CD4-positive, alpha-beta memory T cell (primary cell): Measurements from ENCODE around the gene TLCD4. TPM values are rescaled to one million over a fixed set of nuclear protein-coding genes. Genes with fewer than 3 reads are reported as not detected.

Source experiments
- CTCF ChIA-PET: fragments of 350-600 bp; sonication (Branson Sonifier 250); formaldehyde crosslinking; loops from one replicate; lab custom pipeline; 2021; ENCODE audit warnings: inconsistent platforms; ENCODE audit not compliant: partially characterized antibody; lab: Charles Lee
- POLR2A ChIA-PET: fragments of 350-600 bp; sonication (Branson Sonifier 250); formaldehyde crosslinking; loops from one replicate; lab custom pipeline; 2021; ENCODE audit not compliant: partially characterized antibody; lab: Charles Lee
- DNase-seq, 5 donors: peaks; one replicate each; pipeline versions ENCODE4 v3.0.0 to v3.0.0-alpha.2; 2020 to 2022; ENCODE audit warnings: mixed read lengths in 1 of 5
- H3K27ac ChIP-seq: one replicate; pipeline ENCODE4 v1.7.0; 2013; ENCODE audit warnings: low read depth, low read length
- H3K27me3 ChIP-seq: 2 replicates; pipeline ENCODE4 v1.7.0; 2013; ENCODE audit warnings: mild to moderate bottlenecking, low read length, moderate library complexity; ENCODE audit not compliant: insufficient read depth
- H3K36me3 ChIP-seq: 2 replicates; pipeline ENCODE4 v1.7.0; 2013; ENCODE audit warnings: mild to moderate bottlenecking, low read length, moderate library complexity; ENCODE audit not compliant: insufficient read depth
- H3K4me1 ChIP-seq: 2 replicates; pipeline ENCODE4 v1.7.0; 2013; ENCODE audit warnings: mild to moderate bottlenecking, low read length, moderate library complexity; ENCODE audit not compliant: insufficient read depth
- H3K4me3 ChIP-seq, 2 donors: one replicate each; pipeline ENCODE4 v1.7.0; 2013; ENCODE audit warnings: low read length in 2 of 2, mild to moderate bottlenecking in 1 of 2
- H3K9me3 ChIP-seq, 2 donors: one replicate each; pipeline ENCODE4 v1.7.0; 2013; ENCODE audit warnings: low read length in 2 of 2, control low read depth in 1 of 2; ENCODE audit not compliant: control insufficient read depth in 1 of 2
- H3K27ac Mint-ChIP-seq, 7 donors: one replicate each; pipeline ENCODE4 v1.8.0; 2020 to 2021; ENCODE audit warnings: mixed read lengths in 7 of 7, mild to moderate bottlenecking in 6 of 7, inconsistent platforms in 3 of 7, moderate library complexity in 3 of 7
- H3K27me3 Mint-ChIP-seq, 2 donors: one replicate each; pipeline ENCODE4 v1.8.0; 2020 to 2021; ENCODE audit warnings: mixed read lengths in 2 of 2
- H3K36me3 Mint-ChIP-seq, 2 donors: one replicate each; pipeline ENCODE4 v1.8.0; 2020 to 2021; ENCODE audit warnings: mixed read lengths in 2 of 2, inconsistent platforms in 1 of 2, mild to moderate bottlenecking in 1 of 2
- H3K4me1 Mint-ChIP-seq, 4 donors: one replicate each; pipeline ENCODE4 v1.8.0; 2020 to 2021; ENCODE audit warnings: mixed read lengths in 4 of 4, mild to moderate bottlenecking in 1 of 4
- H3K4me3 Mint-ChIP-seq, 8 donors: one replicate each; pipeline ENCODE4 v1.8.0; 2020 to 2021; ENCODE audit warnings: mixed read lengths in 8 of 8, mild to moderate bottlenecking in 7 of 8, moderate library complexity in 6 of 8, inconsistent platforms in 3 of 8
- H3K9me3 Mint-ChIP-seq, 8 donors: one replicate each; pipeline ENCODE4 v1.8.0; 2020 to 2021; ENCODE audit warnings: mixed read lengths in 8 of 8, mild to moderate bottlenecking in 5 of 8, inconsistent platforms in 3 of 8, moderate library complexity in 1 of 8
- intact Hi-C: fragments of 100-400 bp; cut with micrococcal nuclease; formaldehyde crosslinking; loops from one replicate; pipeline ENCODE4 v1.15.1; 2023
- polyA plus RNA-seq, 2 donors: library from polyadenylated mRNA; unstranded; fragments of 300-500 nt; fragmentation: Illumina TruSeq; gene quantifications; one replicate each; pipeline ENCODE4 v1.2.3, GENCODE V29; 2021
- total RNA-seq, 2 experiments: library from RNA; stranded (reverse); gene quantifications; one replicate each; pipeline ENCODE4 v1.2.3, GENCODE V29; 2021

Gene TLCD4
- total and polyA plus RNA-seq, 4 experiments from 2014 or later = 0.12 to 0.64 (median 0.26) TPM

DNA sequence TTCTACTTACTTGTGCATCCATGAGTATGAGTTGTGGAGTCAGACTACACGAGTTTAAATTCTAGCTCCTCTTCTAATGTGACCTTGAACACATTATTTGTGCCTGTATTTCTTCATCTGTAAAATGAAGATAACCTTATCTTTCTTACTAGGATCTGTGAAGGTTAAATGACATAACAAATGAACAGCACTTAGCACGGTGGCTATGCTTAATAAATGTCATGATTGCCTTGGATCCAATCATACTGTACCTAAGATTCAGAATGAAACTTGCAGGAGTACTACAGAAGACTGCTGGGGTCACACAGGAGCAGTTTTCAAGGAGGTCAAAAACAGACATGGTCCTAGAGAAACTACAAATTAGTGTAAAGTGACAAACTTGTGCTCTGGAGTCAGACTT is 22.2 kb upstream of the TLCD4 start:
- H3K36me3 ChIP-seq = no peaks in the 10 kb centered on the region
- Mint-ChIP-seq H3K27ac (no peak overlapping the region), H3K4me1 (no peaks in the 10 kb centered on the region), H3K27me3 (peaks cover 10% of the 10 kb centered on the region in 2 donors), H3K4me3 (no peak overlapping the region), H3K36me3 (no peaks in the 10 kb centered on the region), H3K9me3 (peaks cover 0 to 2% (median 0%) of the 10 kb centered on the region in 8 donors)
- ChIA-PET CTCF (interaction anchor here (4.3 kb wide), 1 partner anchor 10 kb away, joined by 17 read pairs; no protein-coding TSS in a partner anchor), POLR2A (no interaction called here)
- H3K4me3 ChIP-seq = no peak overlapping the region
- intact Hi-C loops = no loop called here
- no peaks in the 10 kb centered on the region for H3K27me3 ChIP-seq
- no peak overlapping the region for H3K27ac ChIP-seq
- DNase-seq = no peak
- H3K9me3 ChIP-seq = no peaks in the 10 kb centered on the region
- H3K4me1 ChIP-seq = no peaks in the 10 kb centered on the region

DNA sequence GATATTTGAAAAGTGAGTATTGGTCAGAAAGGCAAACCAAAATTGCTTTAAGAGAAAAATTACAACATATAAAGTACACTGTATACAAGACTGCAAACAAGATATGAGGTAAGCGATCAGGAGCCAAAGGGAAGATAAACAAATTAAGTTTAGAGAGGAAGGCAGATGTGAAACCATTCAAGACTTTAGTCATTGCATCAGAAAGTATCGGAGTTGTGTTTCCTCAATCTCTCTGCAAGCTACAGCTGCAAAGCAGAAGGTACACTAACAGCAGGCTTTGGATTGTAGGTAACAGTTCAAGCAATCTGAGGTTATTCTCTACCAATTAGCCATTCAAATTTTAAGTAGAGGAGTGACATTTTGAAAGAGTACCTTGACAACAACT is 21.3 kb upstream of the TLCD4 start:
- no peaks in the 10 kb centered on the region for H3K36me3 Mint-ChIP-seq
- Histone ChIP-seq H3K4me1 (no peaks in the 10 kb centered on the region), H3K36me3 (no peaks in the 10 kb centered on the region), H3K4me3 (no peak overlapping the region), H3K27me3 (no peaks in the 10 kb centered on the region), H3K27ac (no peak overlapping the region), H3K9me3 (no peaks in the 10 kb centered on the region)
- intact Hi-C loops = no loop called here
- DNase-seq = no peak
- CTCF ChIA-PET = interaction anchor here (4.3 kb wide), 1 partner anchor 11 kb away, joined by 17 read pairs; no protein-coding TSS in a partner anchor
- POLR2A ChIA-PET = no interaction called here
- no peak overlapping the region for H3K27ac Mint-ChIP-seq
- H3K27me3 Mint-ChIP-seq = peaks cover 4 to 9% of the 10 kb centered on the region in 2 donors
- H3K9me3 Mint-ChIP-seq = peaks cover 0 to 2% (median 0%) of the 10 kb centered on the region in 8 donors
- no peaks in the 10 kb centered on the region for H3K4me1 Mint-ChIP-seq
- no peak overlapping the region for H3K4me3 Mint-ChIP-seq

DNA sequence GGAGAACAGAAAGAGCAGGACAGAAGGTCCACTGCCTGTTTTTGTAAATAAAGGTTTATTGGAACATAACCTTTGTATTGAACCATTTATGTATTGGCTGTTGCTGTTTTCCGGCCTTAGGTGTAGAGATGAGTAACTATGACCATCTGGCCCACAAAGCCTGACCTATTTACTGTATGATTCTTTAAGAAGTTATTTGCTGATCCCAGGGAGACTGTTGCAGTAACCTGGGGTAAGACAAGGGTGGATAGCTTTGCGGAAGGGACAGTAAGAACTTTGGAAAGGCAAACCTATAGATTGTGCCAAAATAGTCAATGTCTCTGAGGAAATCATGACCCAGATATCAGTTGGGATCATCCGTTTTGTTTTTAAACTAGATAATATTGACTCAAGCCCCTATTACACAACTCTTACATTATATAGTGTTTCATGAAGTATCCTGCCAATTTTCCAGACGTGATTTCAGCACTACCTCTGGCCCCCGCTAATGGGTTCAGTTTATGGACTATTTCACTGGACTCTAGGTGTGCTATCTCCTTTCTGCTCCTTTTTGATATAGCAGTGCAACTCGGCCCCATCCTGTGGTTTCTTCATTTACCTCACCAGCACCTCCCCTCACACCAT is 20.8 kb upstream of the TLCD4 start:
- Mint-ChIP-seq H3K27ac (no peak overlapping the region), H3K4me3 (no peak overlapping the region), H3K4me1 (no peaks in the 10 kb centered on the region), H3K27me3 (peaks cover 2 to 8% of the 10 kb centered on the region in 2 donors), H3K9me3 (no peaks in the 10 kb centered on the region), H3K36me3 (no peaks in the 10 kb centered on the region)
- Histone ChIP-seq H3K9me3 (no peaks in the 10 kb centered on the region), H3K36me3 (no peaks in the 10 kb centered on the region), H3K4me1 (no peaks in the 10 kb centered on the region), H3K27ac (no peak overlapping the region), H3K4me3 (no peak overlapping the region), H3K27me3 (no peaks in the 10 kb centered on the region)
- DNase-seq = no peak
- CTCF ChIA-PET = interaction anchor here (4.3 kb wide), 1 partner anchor 12 kb away, joined by 17 read pairs; no protein-coding TSS in a partner anchor
- POLR2A ChIA-PET = no interaction called here
- intact Hi-C loops = no loop called here

DNA sequence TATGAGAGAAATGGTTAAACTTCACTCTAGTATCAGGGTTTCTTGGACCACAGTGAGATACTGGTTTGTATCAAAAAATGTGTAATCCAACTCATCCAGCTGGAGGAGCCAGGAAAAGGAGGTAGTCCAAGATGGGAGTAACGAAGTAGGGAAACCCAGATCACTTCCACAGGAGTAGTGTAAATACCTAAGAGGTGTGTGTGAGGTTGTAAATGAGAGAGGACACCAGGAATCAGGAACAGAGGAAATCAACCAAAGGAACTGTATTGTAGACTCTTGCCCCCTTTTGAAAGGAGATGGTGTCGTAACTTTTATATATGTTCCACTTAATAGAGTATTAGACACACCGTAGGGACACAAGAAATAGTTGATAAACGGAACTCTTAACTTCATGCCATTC is 19.7 kb upstream of the TLCD4 start:
- H3K27ac Mint-ChIP-seq = no peak overlapping the region
- Histone ChIP-seq H3K27ac (no peak overlapping the region), H3K9me3 (no peaks in the 10 kb centered on the region), H3K4me3 (no peak overlapping the region), H3K27me3 (no peaks in the 10 kb centered on the region), H3K4me1 (no peaks in the 10 kb centered on the region), H3K36me3 (no peaks in the 10 kb centered on the region)
- CTCF ChIA-PET = interaction anchor here (4.3 kb wide), 1 partner anchor 13 kb away, joined by 17 read pairs; no protein-coding TSS in a partner anchor
- intact Hi-C loops = no loop called here
- no peaks in the 10 kb centered on the region for H3K4me1 Mint-ChIP-seq
- H3K9me3 Mint-ChIP-seq = no peaks in the 10 kb centered on the region
- peaks cover 2 to 8% of the 10 kb centered on the region in 2 donors for H3K27me3 Mint-ChIP-seq
- no peak overlapping the region for H3K4me3 Mint-ChIP-seq
- POLR2A ChIA-PET = no interaction called here
- no peaks in the 10 kb centered on the region for H3K36me3 Mint-ChIP-seq
- no peak for DNase-seq

DNA sequence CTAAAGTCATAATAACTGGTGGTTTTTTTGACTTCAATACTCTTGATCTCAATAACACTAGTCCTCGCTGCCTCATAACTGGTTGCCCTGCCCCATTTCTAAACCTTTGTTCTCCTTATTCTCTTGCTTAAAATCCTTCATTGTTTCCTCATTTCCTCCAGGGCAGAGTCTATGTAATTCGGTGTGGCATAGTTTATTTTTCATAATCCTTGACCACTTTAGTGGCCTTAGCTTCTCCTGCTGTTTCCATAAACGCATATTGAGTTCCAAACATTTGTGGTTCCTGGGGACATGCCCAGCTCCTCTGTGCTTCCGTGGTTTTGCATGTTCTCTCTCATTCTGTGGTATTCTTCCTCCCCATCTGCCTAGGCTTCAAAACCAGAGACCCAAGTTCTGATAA is 19.0 kb upstream of the TLCD4 start:
- Histone ChIP-seq H3K27ac (no peak overlapping the region), H3K36me3 (no peaks in the 10 kb centered on the region), H3K9me3 (no peaks in the 10 kb centered on the region), H3K4me1 (no peaks in the 10 kb centered on the region), H3K4me3 (no peak overlapping the region), H3K27me3 (no peaks in the 10 kb centered on the region)
- CTCF ChIA-PET = interaction anchor here (4.3 kb wide), 1 partner anchor 14 kb away, joined by 17 read pairs; no protein-coding TSS in a partner anchor
- H3K4me1 Mint-ChIP-seq = no peaks in the 10 kb centered on the region
- no peaks in the 10 kb centered on the region for H3K9me3 Mint-ChIP-seq
- H3K27ac Mint-ChIP-seq = no peak overlapping the region
- POLR2A ChIA-PET = no interaction called here
- H3K27me3 Mint-ChIP-seq = peaks cover 2 to 8% of the 10 kb centered on the region in 2 donors
- intact Hi-C loops = no loop called here
- no peaks in the 10 kb centered on the region for H3K36me3 Mint-ChIP-seq
- no peak overlapping the region for H3K4me3 Mint-ChIP-seq
- no peak for DNase-seq

DNA sequence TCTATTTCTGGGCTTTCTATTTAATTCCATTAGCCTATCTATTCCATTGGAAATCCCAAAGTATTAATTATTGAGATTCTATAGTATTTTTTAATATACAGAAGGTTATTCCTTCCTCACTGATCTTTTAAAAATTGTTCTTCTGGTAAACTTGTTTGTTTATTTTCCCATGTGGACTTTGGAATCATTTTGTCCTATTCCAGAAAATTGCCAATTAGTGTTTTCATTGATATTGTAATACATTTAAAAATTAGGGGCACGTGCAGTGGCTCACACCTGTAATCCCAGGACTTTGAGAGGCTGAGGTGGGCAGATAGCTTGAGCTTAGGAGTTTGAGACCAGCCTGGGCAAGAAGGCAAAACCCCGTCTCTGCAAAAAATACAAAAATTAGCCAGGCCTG is 8.4 kb upstream of the TLCD4 start:
- no peaks in the 10 kb centered on the region for H3K4me1 Mint-ChIP-seq
- H3K36me3 Mint-ChIP-seq = no peaks in the 10 kb centered on the region
- Histone ChIP-seq H3K27me3 (peaks cover 2% of the 10 kb centered on the region), H3K4me3 (no peak overlapping the region), H3K9me3 (no peaks in the 10 kb centered on the region), H3K27ac (no peak overlapping the region), H3K36me3 (no peaks in the 10 kb centered on the region), H3K4me1 (no peaks in the 10 kb centered on the region)
- peaks cover 6 to 7% of the 10 kb centered on the region in 2 donors for H3K27me3 Mint-ChIP-seq
- H3K4me3 Mint-ChIP-seq = no peak overlapping the region
- intact Hi-C loops = no loop called here
- no peaks in the 10 kb centered on the region for H3K9me3 Mint-ChIP-seq
- ChIA-PET POLR2A (no interaction called here), CTCF (no interaction called here)
- H3K27ac Mint-ChIP-seq = no peak overlapping the region
- DNase-seq = no peak

DNA sequence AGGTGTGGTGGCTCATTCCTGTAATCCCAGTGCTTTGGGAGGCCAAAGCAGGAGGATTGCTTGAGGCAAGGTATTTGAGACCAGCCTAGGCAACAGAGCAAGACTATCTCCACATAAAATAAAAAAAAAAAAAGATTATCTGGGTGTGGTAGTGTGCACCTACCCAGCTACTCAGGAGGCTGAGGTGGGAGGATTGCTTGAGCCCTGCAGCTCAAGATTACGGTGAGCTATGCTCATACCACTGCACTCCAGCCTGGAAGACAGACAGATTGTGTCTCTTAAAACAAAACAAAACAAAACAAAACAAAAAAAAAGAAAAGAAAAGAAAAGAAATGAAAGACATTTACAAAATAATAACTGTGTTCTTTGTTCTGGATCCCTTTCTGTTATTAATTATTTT is 6.1 kb upstream of the TLCD4 start:
- no peaks in the 10 kb centered on the region for H3K4me1 Mint-ChIP-seq
- ChIA-PET CTCF (no interaction called here), POLR2A (no interaction called here)
- H3K27ac ChIP-seq = no peak overlapping the region
- H3K36me3 ChIP-seq = no peaks in the 10 kb centered on the region
- H3K27me3 Mint-ChIP-seq = peaks cover 6 to 8% of the 10 kb centered on the region in 2 donors
- no peaks in the 10 kb centered on the region for H3K27me3 ChIP-seq
- H3K4me3 Mint-ChIP-seq = no peak overlapping the region
- no peak overlapping the region for H3K27ac Mint-ChIP-seq
- no peak for DNase-seq
- H3K9me3 Mint-ChIP-seq = no peaks in the 10 kb centered on the region
- no peaks in the 10 kb centered on the region for H3K4me1 ChIP-seq
- H3K9me3 ChIP-seq = no peaks in the 10 kb centered on the region
- intact Hi-C loops = no loop called here
- no peaks in the 10 kb centered on the region for H3K36me3 Mint-ChIP-seq
- H3K4me3 ChIP-seq = no peak overlapping the region
